GM19351 (cell line): ENCODE data around the gene RNF224.

Experiments used
- ATAC-seq: cut with Tn5 transposase; IDR thresholded peaks from one replicate; pipeline ENCODE4 v1.9.1; 2021; ENCODE audit warnings: mild to moderate bottlenecking, moderate library complexity; ENCODE audit not compliant: unreplicated experiment

RNF224 gene

DNA sequence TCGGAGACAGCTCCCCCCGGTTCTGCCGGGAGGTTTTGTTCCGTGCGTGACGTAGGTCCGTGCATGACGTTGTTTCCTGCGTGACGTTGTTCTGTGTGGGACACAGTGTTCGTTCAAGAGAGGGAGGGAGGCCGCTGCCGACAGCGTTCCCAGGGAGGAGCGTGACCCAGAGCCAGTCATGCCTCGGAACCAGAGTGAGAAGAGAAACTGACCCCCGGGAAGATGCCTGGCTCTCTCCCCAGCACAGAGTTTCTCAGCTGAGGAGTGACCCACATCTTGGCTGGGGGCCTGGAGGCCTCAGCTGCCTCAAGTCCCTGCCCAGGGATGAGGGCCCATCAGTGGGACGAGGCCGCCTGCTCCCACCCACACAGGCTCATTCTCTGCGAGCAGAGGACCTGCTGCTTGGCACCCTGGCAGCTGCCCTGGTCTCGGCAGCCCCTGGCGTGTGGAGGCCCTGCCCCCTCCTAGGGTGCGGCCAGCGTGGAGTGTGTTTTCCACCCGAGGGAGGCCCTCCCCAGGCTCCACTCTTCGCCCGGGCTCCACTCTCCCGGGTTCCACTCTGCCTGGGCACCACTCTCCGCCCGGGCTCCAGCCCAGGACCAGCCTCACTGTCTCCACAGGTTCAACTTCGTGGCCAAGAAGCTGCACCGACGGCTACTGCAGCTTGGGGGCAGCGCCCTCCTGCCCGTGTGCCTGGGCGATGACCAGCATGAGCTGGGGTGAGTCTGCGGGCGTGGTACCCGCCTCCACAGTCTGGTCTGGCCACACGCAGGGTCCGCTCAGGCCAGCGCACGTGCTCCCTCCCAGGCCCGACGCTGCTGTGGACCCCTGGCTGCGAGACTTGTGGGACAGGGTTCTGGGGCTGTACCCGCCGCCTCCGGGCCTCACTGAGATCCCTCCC, 13.9 kb upstream of the RNF224 start:
- ATAC-seq = no peak

DNA sequence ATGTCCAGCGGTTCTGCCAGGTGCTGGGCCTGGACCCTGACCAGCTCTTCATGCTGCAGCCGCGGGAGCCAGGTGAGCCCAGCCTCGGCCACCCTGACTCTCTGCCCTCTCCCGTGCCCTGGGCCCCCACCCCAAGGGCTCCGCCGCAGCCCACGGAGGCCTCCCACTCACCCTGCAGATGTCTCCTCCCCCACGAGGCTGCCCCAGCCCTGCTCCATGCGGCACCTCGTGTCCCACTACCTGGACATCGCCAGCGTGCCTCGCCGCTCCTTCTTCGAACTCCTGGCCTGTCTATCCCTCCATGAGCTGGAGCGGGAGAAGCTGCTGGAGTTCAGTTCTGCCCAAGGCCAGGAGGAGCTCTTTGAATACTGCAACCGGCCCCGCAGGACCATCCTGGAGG, 12.7 kb upstream of the RNF224 start:
- ATAC-seq = no peak

DNA sequence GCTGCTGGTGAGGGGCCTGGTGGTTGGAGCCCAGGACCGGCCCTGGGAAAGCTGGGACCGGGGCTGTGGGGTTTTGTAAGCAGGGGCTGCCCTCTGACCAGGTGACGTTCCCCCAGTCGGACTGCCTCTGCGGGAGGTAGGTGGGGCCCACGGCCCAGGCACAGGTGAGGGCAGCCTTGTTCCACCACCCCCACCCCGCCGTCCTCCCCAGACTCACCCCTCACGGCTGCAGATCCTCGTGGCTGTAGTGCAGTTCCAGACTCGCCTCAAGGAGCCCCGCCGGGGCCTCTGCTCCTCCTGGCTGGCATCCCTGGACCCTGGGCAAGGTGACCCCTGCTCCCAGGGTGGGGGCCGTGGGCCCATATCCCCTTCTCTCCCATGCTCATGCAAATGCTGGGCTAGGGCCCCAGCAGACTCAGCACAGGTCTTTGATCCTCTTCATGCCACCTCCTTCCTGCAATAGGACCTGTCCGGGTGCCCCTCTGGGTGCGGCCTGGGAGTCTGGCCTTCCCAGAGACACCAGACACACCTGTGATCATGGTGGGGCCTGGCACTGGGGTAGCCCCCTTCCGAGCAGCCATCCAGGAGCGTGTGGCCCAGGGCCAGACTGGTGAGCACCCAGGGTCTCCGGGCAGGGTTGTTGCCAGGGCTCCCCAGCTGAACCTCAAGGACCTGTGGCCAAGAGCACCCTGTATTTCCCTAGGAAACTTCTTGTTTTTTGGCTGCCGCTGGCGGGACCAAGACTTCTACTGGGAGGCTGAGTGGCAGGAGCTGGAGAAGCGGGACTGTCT, 11.9 kb upstream of the RNF224 start:
- no peak for ATAC-seq

DNA sequence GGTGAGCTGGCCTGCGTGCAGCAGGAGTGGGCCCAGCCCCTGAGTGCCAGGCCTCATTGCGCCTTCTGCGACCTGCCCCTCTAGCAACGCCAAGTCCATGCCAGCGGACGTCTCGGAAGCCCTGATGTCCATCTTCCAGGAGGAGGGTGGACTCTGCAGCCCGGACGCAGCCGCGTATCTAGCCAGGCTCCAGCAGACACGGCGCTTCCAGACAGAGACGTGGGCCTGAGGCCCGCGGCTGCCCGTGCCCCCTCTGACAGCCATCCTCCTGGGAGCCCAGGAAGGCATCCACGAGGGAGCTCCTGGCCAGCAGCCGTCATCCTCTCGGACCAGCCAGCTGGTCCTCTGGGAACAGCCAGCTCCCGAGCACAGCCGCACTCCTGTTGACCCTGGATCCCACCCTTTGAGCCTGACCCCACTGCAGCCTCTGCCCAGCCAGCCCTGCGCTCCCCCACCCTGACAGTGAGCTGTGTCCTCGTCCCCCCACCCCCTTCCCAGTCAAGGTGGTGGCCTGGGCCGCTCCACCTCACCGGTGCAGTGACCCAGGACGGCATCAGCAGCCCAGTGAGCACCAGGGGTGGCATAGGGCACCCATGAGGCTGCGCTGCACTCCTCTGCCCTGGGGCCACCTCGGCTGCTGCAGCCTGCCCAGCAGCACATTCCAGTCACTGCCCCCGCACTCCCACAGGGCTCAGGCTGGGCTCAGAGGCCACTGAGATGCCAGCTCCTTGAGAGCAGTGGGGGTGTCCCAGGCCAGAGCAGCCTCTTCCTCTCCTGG, 10.9 kb upstream of the RNF224 start:
- ATAC-seq = no peak

DNA sequence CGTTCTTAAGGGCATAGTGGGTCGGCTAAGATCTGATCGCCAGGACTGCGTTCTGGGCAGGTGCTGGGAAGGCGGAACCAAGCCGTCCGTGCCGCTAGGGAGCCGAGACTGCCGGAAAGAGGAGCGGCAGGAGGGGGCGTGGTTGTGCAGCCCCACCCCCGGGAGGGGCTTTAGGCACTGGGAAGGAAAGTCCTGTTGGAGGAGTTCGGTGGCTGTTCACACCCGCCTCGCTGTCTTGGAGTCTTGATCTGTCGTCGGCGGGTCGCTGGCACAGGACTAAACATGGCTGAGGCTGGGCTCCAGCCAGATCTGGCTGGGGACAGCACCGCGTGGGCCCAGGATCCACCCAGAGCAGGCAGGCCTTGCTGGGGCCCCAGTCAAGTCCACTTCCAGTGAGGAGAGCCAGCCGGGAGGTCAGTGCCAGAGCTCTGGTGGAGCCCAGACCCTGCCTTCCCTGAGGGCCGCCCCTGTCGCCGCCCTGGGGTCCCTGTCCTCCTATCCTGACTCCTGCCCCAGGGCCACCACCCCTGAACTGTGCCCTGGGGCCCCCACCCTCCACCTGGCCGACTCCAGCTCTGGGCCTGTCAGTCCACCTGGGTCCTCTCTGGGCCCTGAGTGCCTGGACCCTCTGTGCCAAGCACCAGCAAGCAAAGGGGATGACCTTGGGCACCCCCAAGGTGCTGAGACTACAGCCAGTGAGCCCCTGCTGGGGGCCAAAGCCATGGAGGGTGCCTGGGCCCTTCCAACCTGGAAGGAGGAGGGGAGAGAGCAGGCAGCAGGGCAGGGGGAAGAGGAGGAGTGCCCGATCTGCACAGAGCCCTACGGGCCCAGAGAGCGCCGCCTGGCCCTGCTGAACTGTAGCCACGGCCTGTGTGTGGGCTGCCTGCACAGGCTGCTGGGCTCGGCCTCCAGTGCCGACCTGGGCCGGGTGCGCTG, 9.8 kb upstream of the RNF224 start:
- ATAC-seq = no peak

DNA sequence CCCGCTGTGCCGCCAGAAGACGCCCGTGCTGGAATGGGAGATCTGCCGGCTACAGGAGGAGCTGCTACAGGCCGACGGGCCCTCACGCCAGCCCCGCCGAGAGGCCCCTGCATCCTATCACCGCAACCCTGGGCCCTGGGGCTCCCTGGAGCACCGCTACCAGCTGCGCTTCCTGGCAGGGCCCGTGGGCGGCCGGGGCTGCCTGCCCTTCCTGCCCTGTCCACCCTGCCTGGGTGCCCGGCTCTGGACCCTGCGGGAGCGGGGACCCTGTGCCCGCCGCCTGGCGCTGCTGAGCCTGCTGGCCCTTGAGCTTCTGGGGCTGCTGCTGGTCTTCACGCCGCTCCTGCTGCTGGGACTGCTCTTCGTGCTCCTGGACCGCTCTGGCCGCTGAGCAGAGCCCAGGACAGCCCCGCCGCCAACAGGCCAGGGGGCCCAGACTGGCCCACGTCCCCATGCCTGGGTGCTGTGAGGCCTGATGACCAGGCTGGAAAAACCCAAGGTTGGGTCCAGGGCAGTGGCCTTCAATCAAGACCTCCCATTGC, 9.0 kb upstream of the RNF224 start:
- no peak for ATAC-seq

DNA sequence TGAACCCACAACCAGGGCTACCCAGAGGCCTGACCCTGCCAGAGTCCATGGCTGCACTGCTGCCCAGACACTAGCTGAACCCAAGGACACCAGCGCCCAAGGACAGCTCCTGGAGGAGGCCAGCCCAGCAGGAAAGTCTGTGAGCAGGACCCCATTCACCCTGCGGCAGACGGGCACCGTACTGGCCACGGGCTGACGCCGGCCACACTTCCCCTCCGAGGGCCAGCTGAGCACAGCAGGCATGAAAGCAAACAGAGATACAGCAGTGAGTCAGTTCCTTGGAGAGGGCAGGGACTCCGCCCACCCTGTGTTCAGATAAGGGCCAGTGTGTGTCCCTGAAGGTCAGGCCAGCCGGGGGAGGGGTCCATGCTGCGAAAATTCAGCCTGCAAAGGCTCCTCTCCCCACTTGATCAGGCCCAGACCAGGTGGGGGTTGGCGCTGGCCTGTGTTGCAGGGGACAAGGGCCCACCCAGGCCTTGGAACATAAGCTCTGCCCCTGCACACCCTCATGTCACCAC, 8.5 kb upstream of the RNF224 start:
- ATAC-seq = no peak

DNA sequence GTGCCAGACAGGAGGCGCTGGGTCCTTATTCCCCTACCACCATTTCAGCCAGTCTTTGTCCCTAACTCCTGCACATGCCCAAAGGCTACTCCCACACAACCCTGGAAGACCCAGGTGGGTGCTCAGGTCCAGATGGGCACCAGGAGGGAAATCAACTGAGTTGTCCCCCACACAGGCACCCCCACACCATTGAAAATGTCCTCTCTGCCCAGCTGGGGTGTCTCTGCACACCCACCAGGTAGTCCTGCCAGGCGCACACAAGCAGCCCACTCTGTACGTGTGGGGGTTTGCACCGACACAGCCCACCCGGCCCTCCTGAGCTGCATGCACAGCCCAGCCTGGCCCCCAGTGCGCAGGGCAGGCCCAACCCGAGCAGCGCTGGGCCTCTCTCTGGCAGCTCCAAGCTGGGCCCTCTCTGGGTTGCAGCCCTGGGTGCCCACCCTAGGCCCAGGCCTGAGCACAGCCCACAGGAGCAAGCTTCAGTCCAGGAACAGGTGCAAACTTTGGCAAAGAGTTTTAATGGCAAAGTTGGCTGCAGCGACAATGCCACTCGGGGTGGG, 7.5 kb upstream of the RNF224 start:
- ATAC-seq = no peak

DNA sequence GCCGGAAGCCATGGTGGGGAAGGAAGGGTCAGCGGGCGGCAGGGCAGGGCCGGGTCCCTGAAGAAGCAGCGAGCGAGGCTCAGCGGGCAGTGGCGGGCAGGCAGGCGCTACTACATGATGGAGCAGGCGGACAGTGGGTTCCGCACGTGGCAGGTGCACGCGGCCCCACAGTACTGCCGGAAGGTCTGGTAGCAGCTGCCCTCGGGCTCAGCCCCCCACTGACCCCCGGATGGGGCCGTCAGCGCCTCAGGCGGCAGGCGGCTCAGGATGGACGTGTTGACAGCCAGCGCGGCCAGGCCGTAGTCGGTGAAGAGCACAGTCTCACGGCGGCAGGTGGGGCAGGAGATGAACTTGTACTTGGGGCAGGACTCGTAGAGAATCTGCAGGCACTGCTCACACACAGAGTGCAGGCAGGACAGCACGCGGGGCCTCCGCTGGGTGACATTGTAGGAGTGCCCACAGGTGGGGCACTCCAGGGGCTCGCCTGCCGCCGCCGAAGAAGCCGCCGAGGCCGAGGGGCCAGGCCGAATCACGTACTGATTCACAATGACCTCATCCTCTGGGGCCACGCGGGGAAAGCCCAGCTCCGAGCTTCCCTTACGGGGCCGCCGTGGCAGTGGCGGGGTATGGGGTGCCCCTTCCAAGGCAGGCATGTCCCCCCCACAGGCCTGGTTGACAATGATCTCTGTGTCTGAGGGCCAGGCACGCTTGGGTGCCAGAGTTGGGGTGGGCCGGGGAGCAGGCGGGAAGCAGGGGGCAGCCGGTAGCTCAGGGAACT, 6.8 kb upstream of the RNF224 start:
- no peak for ATAC-seq

DNA sequence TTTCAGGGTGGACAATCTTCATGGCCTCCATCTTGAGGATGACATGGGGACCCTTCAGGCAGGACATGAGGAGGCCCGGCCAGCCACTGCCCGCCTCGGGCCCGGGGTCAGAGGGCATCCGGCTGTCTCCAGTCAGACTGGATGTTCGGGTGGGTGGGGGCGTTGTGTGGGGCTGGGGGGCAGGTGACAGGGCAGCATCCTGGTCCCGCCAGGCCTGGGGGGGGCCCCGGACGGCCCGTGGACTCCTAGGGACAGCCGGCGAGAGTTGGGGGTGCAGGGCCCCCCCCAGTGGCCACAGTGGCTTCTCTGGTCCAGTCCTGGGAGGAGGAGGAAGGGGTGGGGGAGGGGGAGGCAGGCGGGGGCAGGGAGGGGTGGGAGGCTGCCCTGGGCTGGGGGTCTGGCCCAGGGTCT, 6.2 kb upstream of the RNF224 start:
- no peak for ATAC-seq

DNA sequence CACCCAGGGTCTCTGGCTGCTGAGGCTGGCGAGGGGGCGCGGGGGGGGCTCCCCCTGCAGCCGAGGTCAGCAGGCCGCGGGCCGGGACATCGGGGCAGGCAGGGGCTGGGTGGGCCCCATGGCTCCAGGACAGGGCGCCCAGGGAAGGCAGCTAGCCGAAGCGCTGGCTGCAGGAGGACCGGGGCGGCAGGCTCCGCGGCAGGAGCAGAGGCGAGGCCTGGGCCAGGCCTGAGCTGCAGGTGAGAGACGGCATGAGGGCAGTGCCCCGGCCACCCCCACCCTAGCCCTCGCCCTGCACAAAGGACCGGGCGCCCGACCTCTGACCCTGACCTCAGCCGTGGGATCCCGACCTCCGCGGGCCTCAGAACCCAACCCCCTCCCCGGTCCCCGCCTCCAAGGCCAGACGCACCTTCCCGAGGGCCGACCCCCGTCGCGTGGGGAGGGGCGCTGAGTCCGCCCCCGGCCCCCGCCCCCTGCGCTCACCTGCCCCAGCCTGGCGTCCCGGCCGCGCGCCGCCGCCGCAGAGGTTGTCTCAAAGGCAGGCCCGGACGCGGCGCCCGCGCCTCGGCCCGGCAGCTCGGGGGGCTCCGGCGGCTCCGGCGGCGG, 5.7 kb upstream of the RNF224 start:
- ATAC-seq = no peak

DNA sequence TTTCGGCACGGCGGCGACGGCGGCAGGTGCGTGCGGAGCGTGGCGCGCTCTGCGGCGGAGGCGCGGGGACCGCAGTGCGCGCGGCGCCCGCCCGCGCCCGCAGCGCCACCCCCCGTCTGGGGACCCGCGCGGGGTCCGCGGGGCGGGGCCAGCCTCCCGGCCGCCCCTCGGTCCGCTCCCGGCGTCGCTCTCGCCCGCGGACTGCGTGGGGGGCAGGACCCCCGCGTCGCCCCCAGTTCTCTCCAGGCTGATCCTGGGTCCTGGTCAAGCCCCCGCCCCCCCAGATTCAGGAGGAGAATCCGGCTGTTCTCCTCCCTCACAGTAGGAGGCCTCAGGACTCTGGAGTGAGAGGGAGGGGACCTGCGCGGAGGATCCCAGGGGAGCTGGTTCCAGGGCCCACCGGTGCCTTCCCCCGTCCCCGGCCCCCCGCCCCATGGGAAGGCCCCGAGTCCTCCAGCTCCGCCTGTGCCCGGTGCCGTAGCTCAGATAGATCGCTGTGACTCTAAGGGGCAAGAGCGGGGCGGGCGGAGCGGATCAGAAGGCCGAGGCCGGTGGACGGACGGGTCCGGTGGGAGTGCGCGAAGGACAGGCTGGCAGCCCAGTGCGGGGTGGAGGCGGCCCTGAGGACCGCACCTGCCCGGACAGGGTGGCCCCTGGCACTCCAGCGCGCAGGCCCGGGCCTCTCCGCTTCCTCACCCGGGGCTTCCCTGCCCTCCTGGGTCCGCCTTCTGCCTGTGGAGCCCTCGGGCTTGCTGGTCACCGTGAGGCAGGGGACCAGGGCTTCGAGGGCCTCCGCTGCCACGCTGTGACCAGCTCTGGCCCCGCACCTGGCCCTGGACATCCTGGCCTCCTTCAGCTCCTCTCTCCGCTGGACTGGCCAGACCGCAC, 4.9 kb upstream of the RNF224 start, which contains the start of gene RNF208:
Gene RNF208, minus strand, starts transcription at position 51 of the 888 bp plus-strand sequence. CDS start 1,028 bp downstream, outside the sequence.
- ATAC-seq = no peak

DNA sequence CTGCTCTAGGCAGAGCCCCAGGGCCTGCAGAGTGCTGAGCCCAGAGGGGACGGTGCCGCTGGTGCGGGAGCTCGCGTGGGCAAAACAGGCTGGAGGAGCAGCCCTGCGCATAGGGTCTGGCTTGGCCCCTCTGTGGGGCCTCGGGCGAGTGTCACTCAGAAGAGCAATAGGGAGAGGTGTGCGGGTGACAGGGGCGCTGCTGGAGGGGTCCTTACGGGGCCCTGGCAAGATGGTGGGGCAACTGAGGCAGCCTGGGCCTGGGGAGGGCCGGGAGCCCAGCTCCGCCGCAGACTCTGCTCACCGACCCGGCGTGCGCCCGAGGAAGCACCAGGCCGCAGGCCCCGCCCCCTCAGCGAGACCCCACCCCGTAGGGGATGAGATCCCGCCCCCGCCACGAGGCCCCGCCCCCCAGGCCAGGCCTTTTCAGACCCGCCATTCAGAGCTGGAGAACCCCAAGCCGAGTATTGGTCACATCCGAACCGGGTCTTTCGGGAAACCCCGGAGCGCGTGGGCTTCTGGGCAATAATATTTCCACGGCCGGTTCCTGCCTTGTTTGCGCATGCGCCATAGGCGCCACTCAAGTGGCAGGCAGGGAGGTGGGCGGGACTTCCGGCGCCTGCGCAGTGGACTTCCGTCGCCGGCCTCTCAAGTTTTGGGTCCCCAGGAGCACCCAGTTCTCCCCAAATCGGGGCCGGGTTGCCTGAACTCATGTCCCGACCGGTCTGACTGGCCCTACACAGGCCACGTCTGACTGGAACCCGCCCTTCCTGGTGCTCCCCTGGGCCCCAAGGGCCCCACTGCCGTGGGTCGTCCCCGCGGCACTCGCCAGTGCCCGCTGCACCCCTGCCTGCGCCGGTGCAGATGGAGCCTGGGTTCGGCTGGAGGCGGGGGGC, 4.0 kb upstream of the RNF224 start:
- ATAC-seq = peak; percentile 74

DNA sequence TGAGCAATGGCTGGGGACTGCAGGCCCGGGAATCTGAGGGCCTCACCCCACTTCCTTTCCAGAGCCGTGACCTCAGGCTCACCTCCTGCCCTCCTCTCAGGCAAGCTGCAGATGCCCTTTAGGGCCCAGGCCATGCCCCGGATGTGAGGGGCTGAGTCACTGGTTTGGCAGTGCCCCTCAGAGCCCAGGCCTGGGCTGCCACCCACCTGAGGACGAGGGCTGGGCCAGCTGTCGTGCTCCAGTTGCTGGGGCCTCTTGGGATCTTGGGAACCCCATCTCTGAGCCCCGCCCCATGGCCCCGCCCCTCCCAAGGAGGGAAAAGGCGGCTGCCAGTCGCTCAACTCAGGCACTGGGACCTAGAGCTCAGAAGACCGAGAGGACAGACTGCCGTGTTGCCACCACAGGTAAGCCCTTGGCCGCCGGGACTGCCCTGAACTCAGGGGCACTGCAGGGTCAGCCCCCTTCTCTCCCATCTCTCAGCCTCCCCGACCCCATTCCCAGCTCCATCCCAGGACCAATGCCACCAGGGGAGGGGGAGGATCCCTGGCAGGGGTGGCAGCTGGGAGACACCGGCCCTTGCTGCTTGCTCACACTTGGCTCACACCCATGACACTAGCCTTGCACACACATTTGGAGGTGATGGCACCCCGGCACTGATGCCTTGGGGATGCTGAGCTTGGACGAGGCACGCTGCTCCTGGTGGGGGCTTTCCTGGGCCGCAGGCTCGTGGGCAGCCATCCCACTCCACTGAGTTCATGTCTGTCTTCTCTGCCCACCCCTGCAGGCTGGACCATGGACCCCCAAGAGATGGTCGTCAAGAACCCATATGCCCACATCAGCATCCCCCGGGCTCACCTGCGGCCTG, 2.2 kb upstream of the RNF224 start, which contains the start of gene CYSRT1:
Gene CYSRT1, plus strand, starts transcription at position 345 of the 865 bp plus-strand sequence. Its CDS starts 448 bp downstream, at position 793.
- no peak for ATAC-seq
